ENCODE measurements around the gene DOK4. TPM values are rescaled to one million over a fixed set of nuclear protein-coding genes. Genes with fewer than 3 reads are reported as not detected.

The DOK4 gene
- total RNA-seq: 10 to 100 TPM; 14.2 to 14.5 TPM
- long read RNA-seq, partial matches to known transcripts: 1 of 7 reads
- long read RNA-seq, other reads (novel, unspliced or antisense): 5 of 7 reads

DNA sequence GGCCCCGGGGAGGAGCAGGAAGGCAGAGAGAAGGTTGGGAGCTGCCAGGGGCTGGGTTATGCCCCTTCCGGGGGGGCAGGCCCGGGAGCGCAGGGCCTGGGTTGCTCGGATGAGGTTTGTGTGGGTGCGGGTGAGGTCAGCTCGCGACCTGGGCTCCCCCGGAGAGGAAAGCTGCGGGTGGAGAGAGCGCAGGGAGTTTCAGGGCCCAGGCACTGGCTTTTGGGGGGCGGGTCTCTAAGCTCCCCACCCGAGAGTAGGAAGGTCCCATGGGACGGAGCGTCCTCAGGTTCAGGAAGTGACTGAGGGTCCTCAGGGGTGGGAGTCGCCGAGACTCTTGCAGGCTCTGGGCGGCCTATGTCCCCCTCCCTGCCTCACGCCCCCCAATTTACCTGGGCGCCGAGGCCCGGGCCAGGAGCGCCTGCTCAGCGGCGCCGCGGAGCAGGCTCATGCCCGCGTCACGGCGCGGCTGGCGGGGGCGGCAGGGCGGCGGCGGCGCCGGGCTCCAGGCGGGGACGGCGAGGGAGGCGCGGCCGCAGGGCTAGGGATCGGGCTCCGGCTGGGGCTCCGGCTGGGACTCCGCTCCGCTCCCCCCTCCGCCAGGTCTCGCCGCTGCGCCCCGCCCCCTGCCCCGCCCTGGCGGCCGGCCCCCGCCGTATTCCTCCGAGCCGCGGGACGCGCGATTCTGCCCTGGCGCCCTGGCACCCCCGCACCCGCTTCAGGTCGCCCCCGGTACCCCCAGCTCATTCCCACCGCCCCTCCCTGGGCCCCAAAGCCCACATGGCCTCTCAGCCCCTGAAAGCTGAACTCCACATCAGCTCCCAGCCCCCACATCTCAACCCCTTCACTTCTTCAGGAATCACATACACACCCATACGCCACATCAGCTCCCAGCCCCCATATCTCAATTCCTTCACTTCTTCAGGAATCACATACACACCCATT is at the start of gene DOK4:
Gene DOK4, minus strand, starts transcription at position 578 of the 942 bp plus-strand sequence. CDS start 6,986 bp downstream, outside the sequence.
- intact Hi-C loops (cut with DNase I): no loop called here
- peak; percentile 95 to 99 for ATAC-seq
- peak; percentile 88 for DNase-seq

DNA sequence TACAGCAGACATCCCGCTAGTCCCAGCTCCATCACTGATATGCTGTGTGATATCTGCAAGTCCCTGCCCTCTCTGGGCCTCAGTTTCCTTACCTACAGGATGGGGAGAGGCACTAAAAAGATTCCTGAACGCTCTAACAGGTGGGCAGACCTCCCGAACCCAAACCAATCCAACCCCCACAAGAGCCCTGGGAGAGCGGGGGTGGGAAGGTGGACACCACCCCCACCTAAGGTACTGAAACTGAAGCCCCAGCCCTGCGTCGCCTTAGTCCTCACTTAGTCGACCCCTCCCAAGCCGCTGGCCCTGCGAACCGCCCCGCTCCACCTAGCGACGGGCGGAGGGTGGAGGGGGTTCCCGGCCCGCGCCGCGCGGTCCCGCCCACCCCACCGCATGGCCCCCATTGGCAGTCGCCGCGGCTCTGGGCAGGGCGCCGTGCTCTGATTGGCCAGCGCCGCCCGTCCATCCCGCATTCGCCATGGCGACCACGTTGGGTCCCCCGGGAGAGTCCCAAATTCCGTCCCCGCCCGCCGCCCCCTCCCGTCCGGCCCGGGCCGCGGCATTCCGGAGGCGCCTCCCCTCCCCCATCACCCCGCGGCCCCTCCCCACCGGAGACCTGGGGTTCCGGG is 49.5 kb upstream of the DOK4 start:
- DNase-seq (peak; percentile 96), ATAC-seq (peak; percentile 95 to 96)
- intact Hi-C loops (cut with DNase I): no loop called here

DNA sequence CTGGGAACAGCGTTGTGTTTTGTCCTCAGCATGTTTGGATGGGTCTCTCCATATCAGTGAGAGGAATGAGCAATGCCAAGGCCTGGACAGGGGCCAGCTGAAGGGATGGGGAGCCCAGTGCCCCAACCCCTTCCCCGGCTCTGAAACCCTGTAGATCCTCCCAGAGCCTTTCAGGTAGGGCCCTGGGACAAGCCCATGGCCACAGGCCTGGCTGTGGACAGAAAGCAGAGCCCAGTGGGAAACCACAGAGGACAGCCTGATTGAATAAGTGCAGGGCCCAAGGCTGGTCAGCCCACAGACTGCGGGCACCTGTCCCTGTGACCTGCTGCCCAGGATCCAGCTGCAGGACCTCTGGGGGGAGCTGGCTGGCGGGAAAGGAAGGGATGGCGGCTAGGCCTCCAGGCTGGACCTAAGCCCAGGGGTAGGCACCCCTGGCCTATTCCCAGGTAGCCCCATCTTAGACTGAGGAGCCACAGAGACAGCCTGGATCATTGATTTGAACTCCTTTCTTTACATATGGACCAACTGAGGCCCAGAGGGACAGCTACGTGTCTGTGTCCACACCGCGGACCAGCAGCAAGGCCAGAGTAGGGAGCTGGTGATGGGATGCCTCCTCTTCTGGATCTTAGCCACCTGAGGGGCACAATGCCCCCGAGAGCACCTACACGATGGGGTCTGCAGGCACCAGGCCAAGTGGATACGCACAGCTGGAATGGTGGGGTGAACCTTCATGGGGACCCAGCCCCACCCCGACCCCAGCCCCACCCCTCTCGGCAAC is 48.8 kb upstream of the DOK4 start:
- intact Hi-C loops (cut with DNase I): no loop called here
- ATAC-seq (no peak), DNase-seq (peak; percentile 40)

DNA sequence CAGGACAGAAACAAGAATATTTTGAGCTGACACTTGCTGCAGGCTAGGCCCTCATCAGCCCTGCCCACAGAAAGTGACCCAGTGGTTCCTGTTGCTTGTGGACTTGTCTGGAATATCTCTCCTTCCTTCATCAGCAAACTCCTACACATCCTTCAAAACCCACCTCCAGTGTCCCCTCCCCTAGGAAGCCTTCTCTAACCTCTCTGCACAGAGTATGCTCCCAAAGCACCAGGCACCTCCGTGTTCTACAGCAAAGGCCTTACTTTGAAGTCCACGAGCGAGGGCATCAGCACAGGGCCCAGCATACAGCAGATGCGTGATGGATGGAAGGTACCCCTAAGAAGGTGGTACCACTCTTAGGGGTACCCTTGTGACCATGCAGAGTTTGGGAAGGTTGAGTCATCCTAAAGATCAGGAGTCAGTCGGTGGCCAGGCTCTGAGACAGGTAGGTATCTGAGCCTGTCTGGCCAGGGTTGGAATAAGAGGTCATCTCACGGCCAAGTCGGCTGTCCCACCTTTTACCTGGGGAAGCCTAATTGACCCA is 48.1 kb upstream of the DOK4 start:
- intact Hi-C loops (cut with DNase I): no loop called here
- DNase-seq (peak; percentile 17), ATAC-seq (no peak)

DNA sequence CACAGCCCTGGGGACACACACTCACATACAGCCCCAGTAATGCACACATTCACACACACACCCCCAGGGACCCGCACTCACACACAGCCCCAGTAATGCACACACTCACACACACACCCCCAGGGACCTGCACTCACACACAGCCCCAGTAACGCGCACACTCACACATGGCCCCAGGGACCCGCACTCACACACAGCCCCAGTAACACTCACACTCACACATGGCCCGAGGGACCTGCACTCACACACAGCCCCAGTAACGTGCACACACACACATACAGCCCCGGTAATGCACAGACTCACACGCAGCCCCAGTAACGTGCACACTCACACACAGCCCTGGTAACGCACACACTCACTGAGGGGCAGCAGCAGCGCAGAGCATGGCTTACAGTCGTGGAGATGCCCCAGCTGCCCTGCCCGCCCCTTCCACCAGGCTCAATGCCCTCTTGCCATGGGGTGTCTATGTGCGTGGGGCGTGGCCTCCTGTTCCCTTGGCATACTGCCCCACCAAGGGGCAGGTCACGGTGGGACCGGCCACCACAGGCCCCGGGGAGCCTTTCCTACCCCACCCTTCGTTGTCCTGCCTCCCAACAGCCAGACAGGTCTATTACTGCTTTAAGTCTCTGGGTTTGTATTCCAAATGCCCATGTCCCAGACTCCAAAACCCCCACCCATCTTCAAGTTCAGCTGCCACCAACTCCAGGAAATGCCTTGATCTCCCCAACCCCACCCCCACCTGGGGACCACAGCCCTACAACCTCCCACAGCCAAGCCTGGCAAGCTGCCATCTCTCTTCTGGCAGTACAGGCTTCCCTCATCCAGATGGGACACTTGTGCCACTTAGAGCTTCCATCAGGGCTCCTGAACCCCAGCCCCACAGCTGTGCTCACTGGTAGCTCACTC is 47.4 kb upstream of the DOK4 start:
- DNase-seq (peak; percentile 40), ATAC-seq (no peak)
- intact Hi-C loops (cut with DNase I): no loop called here

DNA sequence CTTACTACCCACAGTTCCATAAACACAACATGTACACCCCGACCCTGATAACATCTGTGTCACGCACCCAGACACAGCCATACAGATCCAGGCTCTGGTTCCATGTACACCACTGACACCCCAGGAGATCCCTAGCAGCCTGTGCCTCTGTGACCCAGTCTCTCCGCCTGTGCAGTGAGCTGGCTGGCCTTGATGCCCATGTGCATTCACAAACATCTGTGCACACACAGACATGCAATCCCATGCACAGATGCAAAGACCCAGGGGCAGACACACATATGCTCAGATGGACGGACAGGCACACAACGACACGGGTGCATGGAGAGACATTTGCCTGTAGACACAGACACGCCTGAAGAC is 46.0 kb upstream of the DOK4 start:
- ATAC-seq: no peak
- DNase-seq: peak; percentile 17
- intact Hi-C loops (cut with DNase I): no loop called here

DNA sequence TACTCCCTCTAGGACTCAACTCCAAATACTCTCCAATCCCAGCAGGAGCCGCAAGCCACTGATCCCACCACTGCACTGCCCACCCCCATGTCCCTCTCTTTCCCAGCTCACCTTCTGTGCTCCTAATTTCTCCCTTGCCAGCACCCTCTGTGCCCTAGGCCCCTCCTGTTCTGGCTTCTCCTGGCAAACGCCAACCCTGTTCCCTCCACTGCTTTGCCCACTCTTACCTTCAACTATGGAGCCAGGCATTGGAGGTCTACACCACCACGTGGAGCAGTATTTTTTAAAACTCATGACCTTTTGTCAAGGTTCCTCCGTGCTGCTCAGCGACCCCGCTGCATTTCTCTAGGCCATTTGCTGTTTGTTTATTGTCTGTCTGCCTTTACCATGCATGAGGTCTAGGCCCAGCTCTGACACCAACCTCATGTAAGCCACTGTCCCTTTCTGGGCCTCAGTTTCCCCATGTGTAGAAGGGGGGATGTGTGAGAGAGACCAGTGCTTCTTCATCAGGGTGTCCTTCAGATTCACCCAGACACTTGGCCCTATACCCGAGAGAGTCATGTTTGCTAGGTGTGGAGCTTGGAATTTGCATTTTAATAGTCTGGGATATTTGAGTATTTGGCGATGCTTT is 45.5 kb upstream of the DOK4 start:
- ATAC-seq (no peak), DNase-seq (peak; percentile 7)
- intact Hi-C loops (cut with DNase I): no loop called here

DNA sequence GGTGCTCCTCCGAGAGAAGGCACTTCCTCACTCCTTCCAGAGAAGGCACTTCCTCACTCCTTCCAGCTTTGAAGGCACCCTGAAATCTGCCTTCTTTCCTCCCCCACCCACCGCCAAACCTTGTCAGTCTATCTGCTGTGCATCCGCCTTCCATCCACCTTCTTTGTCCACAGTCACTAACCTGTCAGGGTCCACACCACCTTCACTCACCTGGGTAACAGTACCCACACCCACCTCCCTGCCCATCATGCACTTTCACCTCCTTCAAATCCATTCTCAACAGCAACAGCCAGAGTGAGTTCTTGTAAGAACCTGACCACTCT is 44.9 kb upstream of the DOK4 start:
- intact Hi-C loops (cut with DNase I): no loop called here
- no peak for ATAC-seq
- peak; percentile 10 for DNase-seq

DNA sequence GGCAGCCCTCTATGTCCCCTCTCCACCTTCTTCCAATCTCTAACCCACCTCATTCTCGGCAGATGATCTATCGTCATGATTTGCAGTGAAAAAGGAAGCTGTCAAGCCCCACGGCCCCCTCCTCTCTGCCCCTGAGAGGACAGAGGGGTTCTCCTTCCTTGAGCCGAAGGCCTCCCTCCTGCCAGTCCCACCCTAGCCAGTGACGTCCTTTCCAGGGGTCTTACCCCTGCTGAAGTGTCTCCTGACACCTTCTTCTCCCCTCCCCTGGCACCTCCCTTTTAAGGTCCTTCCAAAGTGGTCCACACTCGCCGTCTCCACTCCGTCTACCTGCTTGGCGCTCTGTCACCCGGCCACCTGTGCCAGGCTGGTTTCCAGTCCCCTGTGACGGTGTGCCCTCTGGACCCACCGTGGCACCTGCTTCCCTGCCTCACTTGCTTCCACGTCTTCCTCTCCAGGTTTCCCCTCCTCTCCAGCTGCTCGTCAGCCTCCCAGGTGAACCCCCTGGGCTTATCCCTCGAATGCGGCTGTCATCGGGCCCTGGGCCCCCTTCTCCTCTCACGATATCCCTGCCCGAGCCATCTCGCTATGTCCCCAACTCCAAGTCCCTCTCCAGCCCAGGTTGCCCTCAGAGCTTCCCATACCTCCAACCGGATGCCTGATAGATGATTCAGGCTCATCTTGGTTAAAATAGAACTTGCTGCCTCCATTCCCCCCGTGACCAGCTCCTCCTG is 44.4 kb upstream of the DOK4 start:
- DNase-seq (peak; percentile 15), ATAC-seq (no peak)
- intact Hi-C loops (cut with DNase I): no loop called here

DNA sequence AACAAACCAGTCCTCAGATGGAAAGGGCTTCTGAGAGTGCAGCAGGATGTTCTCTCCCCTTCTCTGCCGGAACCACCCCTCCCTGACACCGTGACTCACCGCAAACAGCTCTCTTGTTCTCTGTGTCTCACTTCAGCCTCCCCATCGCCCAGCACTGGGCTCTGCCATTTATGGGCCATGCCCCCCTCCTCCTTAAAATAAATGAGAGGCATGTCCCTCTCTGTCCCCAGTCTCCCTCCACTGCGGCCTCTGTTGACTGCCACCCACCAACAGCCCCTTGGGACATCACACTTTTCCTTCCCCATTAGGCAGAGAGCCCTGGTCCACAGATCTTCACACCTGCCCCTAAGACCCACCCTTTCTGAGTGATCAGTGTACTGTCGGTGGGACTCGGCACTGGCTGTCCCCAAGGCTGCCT is 43.8 kb upstream of the DOK4 start:
- intact Hi-C loops (cut with DNase I): no loop called here
- ATAC-seq (peak; percentile 38 to 65), DNase-seq (peak; percentile 63)

DNA sequence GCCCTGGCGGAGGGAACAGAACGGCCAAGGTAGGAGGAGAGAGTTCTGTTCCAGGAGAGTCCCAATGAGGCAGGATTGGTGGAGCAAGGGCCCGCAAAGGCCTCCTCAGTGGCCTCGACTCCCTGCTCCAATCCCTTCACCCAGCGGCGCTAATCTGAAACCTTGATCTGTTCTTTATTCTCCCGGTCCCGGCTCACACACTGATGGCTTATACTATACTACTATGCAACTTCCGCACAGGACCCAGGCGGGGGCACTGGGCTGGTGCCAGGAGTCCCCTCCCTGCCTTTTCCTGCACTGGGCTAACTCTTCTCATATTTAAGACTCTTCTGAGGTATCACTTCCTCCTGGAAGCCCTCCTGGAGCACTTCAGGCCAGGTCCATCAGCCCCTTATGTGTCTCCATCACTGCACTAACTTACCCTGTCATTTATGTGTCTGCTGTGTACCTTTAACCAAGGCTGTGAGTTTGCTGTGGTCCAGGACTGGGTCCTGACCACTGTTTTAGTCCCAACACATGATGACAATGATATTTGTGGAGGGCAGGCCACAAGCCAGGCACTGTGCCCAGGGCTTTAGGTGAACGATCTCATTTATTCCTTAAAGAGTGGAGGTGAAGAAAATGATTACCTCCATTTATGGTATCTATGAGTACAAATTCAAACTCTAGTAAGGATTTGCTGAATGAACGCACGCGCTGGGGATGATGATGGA is 43.3 kb upstream of the DOK4 start:
- intact Hi-C loops (cut with DNase I): no loop called here
- DNase-seq (peak; percentile 12), ATAC-seq (no peak)

DNA sequence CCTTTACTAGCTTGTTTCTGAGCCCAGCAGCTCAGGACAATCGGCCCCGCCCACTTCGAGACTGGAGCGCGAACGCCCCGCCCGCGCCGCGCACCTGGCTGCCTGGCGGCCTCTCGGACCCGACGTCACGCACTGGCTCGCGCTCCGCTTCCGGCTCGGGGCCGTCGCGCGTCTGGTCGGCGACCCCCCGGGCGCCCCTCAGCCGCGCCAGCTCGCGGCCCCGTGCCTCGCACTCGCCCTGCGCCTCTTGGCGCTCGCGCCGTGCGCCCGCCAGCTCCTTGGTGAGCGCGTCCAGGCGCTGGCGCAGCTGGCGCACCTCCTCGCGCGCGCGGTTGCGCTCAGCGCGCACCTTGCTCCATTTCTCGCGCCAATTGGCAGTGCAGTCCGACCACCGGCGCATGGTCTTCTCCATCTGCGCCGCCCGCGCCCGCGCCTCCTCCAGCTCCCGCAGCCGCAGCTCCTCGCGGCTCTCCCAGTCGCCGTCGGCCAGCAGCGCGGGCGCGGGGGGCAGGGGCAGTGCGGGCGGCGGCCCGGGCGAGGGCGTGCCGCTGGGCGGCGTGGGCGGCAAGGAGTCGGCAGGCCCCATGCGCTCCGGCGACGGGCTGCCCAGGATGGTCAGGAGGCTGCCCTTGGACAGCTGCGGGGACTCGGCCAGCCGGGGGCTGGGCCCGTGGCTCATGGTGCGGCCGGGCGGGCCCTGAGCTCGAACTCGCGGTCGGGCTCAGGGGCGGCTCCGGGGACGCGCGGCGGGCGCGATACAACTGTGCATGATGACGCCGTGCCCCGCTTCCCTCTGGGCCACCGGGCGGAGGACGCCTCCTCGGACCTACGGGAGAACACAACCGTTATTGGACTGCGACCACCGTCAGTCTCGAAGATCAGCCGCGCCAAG is 42.5 kb upstream of the DOK4 start:
- intact Hi-C loops (cut with DNase I): no loop called here
- DNase-seq (peak; percentile 19), ATAC-seq (no peak)

DNA sequence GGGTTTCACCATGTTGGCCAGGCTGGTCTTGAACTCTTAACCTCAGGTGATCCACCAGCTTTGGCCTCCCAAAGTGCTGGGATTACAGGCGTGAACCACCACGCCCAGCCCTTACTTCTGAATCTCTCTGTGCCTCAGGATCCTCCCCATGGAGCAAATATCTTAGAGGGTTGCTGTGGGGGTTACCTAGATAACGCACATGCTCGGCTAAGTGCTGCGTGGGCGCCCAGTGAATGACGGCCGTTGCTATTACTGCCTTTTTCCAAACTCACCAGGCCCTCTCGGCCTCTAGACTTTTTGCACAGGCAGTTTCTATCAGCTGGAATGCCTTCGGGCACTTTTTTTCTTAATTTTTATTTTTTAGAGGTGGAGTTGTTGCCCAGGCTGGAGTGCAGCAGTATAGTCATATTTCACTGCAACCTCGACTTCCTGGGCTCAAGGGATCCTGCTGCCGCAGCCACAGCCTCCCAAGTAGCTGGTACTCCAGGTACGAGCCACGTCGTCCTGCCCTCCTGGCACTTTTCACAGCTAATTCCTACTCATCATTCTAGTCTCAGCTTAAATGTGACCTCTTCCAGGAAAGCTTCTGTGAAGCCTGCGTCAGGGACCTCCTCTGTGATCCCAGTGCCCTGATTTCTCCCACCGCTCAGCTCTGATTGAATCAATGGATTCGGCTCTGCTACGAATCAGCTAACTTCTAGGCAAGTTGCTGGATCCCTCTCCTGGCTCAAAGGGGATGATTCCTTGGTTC is 41.5 kb upstream of the DOK4 start:
- intact Hi-C loops (cut with DNase I): no loop called here
- no peak for ATAC-seq
- DNase-seq: peak; percentile 7

DNA sequence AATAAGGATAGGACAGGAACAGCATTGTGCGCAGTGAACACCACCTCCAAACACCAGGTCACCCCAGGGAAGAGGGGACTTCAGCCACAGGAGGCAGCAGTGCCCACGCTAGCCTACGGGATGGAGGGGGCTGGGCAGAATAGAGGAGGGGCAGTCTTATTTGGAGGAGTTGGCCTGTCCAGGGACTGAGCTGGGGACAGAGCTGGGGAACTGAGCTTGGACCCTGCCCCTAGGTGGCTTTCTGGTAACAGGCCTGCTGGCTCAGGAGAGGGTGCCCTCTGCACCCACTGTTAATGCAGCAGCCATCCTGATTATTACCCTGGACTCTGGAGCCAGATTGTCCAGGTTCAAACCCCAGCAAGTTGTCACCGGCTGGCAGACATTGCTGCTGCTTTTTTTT is 40.7 kb upstream of the DOK4 start:
- intact Hi-C loops (cut with DNase I): no loop called here
- DNase-seq (no peak), ATAC-seq (no peak)

DNA sequence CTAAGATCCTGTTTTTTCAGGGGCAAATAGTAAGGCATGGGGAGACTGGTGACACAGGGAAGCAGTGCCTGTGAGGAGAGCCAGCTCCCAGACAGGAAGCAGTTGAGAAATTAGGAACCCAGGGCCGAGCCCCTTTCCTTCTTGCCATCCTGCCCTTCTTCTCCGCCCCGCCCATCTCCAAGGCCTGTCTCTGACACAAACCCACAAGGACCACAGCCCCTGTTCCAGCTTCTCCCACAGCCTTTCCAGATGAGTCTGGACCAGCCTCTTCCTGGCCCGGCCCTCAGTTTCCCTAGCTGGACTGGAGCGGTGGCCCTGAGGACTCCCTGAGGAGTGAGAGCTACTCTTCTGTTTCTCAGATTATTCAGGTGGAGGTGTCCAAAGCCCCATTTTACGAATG is 40.2 kb upstream of the DOK4 start:
- intact Hi-C loops (cut with DNase I): no loop called here
- no peak for ATAC-seq
- DNase-seq: no peak
